PC-3 (cell line): ENCODE data around the gene CIB4. TPM values are rescaled to one million over a fixed set of nuclear protein-coding genes. Genes with fewer than 3 reads are reported as not detected.

Experiments used
- ATAC-seq: fragments of 200-7000 bp; cut with Tn5 transposase; 2 replicates; pipeline ENCODE4 v1.9.1; 2020; ENCODE audit warnings: mild to moderate bottlenecking, moderate library complexity
- BruUV-seq: library from RNA; stranded (reverse); fragments of 400-500 nt; replicated peaks from 2 replicates; lab custom pipeline; 2021; lab: Mats Ljungman, UMichigan
- CTCF ChIA-PET: fragments of 300-600 bp; sonication (Branson Sonifier 250); formaldehyde crosslinking; loops from one replicate; lab custom pipeline; 2022; ENCODE audit warnings: antibody characterized with exemption; lab: Charles Lee
- POLR2A ChIA-PET: fragments of 300-600 bp; sonication (Branson Sonifier 250); formaldehyde crosslinking; loops from one replicate; lab custom pipeline; 2022; ENCODE audit warnings: antibody characterized with exemption; ENCODE audit not compliant: unreplicated experiment; lab: Charles Lee
- DNase-seq: peaks from one replicate; pipeline ENCODE4 v3.0.0-alpha.2; 2015
- H2AFZ ChIP-seq: fragments of 300-600 bp; sonication (generic); 2 replicates; pipeline ENCODE4 v1.6.0; 2016; ENCODE audit warnings: antibody characterized with exemption, low read length
- H3F3A ChIP-seq: fragments of 300-600 bp; sonication (generic); one replicate; pipeline ENCODE4 v1.6.0; 2017; ENCODE audit warnings: antibody characterized with exemption, low read length, control low read depth, mild to moderate bottlenecking; ENCODE audit not compliant: unreplicated experiment
- H3K27ac ChIP-seq: fragments of 300-600 bp; sonication (generic); 2 replicates; pipeline ENCODE4 v1.5.1; 2016; ENCODE audit warnings: mild to moderate bottlenecking, low read length
- H3K27me3 ChIP-seq: fragments of 300-600 bp; sonication (generic); 2 replicates; pipeline ENCODE4 v1.6.1; 2016; ENCODE audit warnings: low read length, mixed read lengths
- H3K36me3 ChIP-seq: fragments of 300-600 bp; sonication (generic); 2 replicates; pipeline ENCODE4 v1.6.1; 2016; ENCODE audit warnings: low read depth, mixed run types, low read length, mixed read lengths
- H3K4me1 ChIP-seq: fragments of 300-600 bp; sonication (generic); 2 replicates; pipeline ENCODE4 v1.5.1; 2016; ENCODE audit warnings: low read length; ENCODE audit not compliant: insufficient read depth
- H3K4me2 ChIP-seq: fragments of 300-600 bp; sonication (generic); 2 replicates; pipeline ENCODE4 v1.6.0; 2016; ENCODE audit warnings: low read length
- H3K4me3 ChIP-seq: fragments of 300-600 bp; sonication (generic); 2 replicates; pipeline ENCODE4 v1.5.1; 2016; ENCODE audit warnings: mild to moderate bottlenecking, low read length, mixed read lengths
- H3K79me2 ChIP-seq: fragments of 300-600 bp; sonication (generic); 2 replicates; pipeline ENCODE4 v1.6.1; 2017; ENCODE audit warnings: low read length, mixed read lengths
- H3K9ac ChIP-seq: fragments of 300-600 bp; sonication (generic); 2 replicates; pipeline ENCODE4 v1.6.0; 2016; ENCODE audit warnings: mild to moderate bottlenecking, low read length
- H3K9me2 ChIP-seq: fragments of 300-600 bp; sonication (generic); replicated peaks from 2 replicates; pipeline ENCODE4 v1.6.1; 2016; ENCODE audit warnings: mixed run types, low read length, mixed read lengths
- H3K9me3 ChIP-seq: fragments of 300-600 bp; sonication (generic); 2 replicates; pipeline ENCODE4 v1.6.1; 2016; ENCODE audit warnings: low read length, mixed read lengths
- H4K20me1 ChIP-seq: fragments of 300-600 bp; sonication (generic); 2 replicates; pipeline ENCODE4 v1.6.1; 2016; ENCODE audit warnings: low read length, mixed read lengths
- EZH2 ChIP-seq: fragments of 300-600 bp; sonication (generic); IDR thresholded peaks from one replicate; pipeline ENCODE4 v1.6.1; 2017; ENCODE audit warnings: antibody characterized with exemption, mild to moderate bottlenecking, low read length; ENCODE audit not compliant: unreplicated experiment
- EZH2phosphoT487 ChIP-seq: fragments of 300-600 bp; sonication (generic); IDR thresholded peaks from 2 replicates; pipeline ENCODE4 v1.6.1; 2018; ENCODE audit warnings: mild to moderate bottlenecking, antibody characterized with exemption, low read length, borderline replicate concordance
- intact Hi-C: fragments of 100-400 bp; cut with micrococcal nuclease; formaldehyde crosslinking; loops from 2 replicates; pipeline ENCODE4 v1.9.0; 2023
- total RNA-seq: library from RNA; depleted of rRNA; stranded (reverse); fragments of >200 nt; gene quantifications from 2 replicates; pipeline ENCODE4 v1.2.3, GENCODE V29; 2014
- TF ChIP-seq, protein P1 (sequence below): fragments of 300-600 bp; sonication (generic); conservative IDR thresholded peaks from 2 replicates; pipeline ENCODE4 v1.5.1; 2017; ENCODE audit warnings: antibody characterized with exemption, low read depth, mild to moderate bottlenecking, low read length

The CIB4 gene
- total RNA-seq, 1 experiment from 2014 or later: not detected

DNA sequence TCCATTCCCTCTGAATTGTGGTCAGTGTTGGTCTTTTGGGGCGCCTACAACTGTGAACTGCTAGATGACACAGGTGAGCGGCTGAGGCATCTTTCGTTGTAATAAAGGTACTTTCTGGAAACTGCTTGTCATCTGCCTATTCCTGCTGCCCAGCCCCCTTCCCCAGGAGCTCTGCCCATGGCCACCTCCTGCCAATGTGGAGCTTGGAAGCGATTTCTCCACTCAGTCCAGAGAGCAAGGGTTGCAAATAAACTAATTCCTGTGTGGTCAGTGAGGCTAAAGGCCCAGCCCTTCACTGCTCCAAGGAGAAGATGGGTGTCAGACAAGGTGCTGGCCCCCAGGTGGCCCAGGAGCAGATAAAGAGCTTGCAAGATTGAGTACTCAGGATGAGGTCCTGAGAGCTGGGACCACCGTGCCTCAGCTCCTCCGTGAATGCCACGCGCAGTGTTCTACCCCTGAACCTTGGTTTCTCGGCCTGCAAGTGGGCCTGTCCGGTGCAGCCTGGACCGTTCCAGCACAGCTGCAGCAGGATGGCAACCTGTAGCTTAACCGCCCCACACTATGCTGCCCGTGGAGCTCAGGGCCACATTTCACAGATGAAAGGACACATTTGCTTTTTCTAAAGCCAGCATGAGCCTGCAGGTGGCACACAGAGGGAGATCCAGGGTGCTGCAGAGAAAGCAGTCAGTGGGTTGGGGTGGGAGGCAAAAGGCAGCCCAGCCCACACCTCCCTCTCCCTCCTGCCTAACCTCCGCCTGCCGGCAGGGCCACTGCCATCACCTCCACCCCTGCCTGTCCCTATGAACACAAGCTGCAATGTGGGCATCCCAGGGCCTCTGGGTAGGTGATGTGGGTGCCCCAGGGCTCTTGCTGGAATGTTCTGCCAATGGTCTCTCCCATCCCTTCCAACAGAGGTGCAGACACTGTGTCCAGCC, 84.6 kb downstream of the CIB4 start:
- no peaks in the 10 kb centered on the region for H4K20me1 ChIP-seq
- no peaks in the 10 kb centered on the region for H3K36me3 ChIP-seq
- H3K9me2 ChIP-seq: no peaks in the 10 kb centered on the region
- no peaks in the 10 kb centered on the region for H3K4me1 ChIP-seq
- peaks cover 57% of the 10 kb centered on the region for H3K27me3 ChIP-seq
- CTCF ChIA-PET: no interaction called here
- ATAC-seq (no peak), DNase-seq (no peak)
- no peak overlapping the region for H2AFZ ChIP-seq
- no peaks in the 10 kb centered on the region for H3K79me2 ChIP-seq
- no peak for TF ChIP-seq EZH2
- no peak for TF ChIP-seq EZH2phosphoT487
- TF ChIP-seq, protein P1, sequence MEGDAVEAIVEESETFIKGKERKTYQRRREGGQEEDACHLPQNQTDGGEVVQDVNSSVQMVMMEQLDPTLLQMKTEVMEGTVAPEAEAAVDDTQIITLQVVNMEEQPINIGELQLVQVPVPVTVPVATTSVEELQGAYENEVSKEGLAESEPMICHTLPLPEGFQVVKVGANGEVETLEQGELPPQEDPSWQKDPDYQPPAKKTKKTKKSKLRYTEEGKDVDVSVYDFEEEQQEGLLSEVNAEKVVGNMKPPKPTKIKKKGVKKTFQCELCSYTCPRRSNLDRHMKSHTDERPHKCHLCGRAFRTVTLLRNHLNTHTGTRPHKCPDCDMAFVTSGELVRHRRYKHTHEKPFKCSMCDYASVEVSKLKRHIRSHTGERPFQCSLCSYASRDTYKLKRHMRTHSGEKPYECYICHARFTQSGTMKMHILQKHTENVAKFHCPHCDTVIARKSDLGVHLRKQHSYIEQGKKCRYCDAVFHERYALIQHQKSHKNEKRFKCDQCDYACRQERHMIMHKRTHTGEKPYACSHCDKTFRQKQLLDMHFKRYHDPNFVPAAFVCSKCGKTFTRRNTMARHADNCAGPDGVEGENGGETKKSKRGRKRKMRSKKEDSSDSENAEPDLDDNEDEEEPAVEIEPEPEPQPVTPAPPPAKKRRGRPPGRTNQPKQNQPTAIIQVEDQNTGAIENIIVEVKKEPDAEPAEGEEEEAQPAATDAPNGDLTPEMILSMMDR: no peak
- no TSS peak for BruUV-seq
- no peaks in the 10 kb centered on the region for H3F3A ChIP-seq
- no peak overlapping the region for H3K27ac ChIP-seq
- H3K9ac ChIP-seq: no peak overlapping the region
- intact Hi-C loops: no loop called here
- H3K9me3 ChIP-seq: no peaks in the 10 kb centered on the region
- no peak overlapping the region for H3K4me2 ChIP-seq
- POLR2A ChIA-PET: no interaction called here
- no peak overlapping the region for H3K4me3 ChIP-seq

DNA sequence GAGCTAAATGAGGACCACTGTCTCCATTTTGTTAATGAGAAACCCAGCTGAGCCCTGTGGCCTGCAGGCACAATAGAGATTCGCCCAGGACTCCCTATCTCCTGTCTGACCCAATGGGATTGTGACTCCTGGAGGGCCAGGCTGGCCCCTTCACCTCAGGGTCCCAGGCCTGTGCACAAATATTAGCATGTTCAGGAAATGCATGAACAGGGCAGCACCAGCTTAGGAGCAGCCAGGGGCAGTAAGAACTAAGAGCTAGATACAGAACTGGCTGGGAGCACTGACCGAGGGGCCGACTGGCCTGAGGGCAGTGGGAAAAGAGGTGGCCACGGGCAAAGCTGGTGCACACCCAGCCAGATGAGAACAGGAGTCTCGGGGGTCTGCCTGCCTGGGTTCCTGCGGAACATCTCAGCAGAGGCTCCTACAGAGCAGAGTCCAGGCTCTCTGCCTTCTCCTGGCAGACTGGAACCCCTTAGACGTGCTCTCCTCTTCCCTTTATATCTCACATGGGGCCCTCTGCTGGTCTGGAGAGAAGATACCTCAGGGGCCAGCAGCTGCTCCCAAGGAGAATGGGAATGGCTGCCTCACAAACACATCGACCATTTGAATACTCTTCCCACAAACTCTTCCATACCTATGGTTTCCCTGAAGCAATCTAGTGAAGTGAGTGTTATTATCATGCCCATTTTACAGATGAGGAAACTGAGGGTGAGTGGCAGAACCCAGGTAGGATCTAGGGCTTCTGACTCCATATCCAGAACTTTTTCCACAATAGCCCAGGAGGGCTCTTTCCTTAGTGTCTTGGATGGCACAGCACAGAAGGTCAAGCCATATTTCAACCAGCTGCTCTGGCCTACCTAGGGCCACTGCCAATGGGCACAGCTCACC, 85.7 kb downstream of the CIB4 start:
- Histone ChIP-seq H3K27me3 (peaks cover 50% of the 10 kb centered on the region), H2AFZ (no peak overlapping the region), H3K27ac (no peak overlapping the region), H3K36me3 (no peaks in the 10 kb centered on the region), H3K79me2 (no peaks in the 10 kb centered on the region), H4K20me1 (no peaks in the 10 kb centered on the region), H3K4me1 (no peaks in the 10 kb centered on the region), H3F3A (no peaks in the 10 kb centered on the region), H3K4me3 (no peak overlapping the region), H3K9me3 (no peaks in the 10 kb centered on the region), H3K4me2 (no peak overlapping the region), H3K9ac (no peak overlapping the region), H3K9me2 (no peaks in the 10 kb centered on the region)
- POLR2A ChIA-PET: no interaction called here
- TF ChIP-seq EZH2 (no peak), EZH2phosphoT487 (no peak)
- TF ChIP-seq, protein P1: peak; percentile 40
- intact Hi-C loops: no loop called here
- no TSS peak for BruUV-seq
- ATAC-seq: no peak
- CTCF ChIA-PET: no interaction called here
- DNase-seq: peak; percentile 10
